K562 (cell line): ENCODE results near the gene TPGS1. TPM values are rescaled to one million over a fixed set of nuclear protein-coding genes. Genes with fewer than 3 reads are reported as not detected.

Experiments used
- CCNT2 ChIP-seq: IDR thresholded peaks from 2 replicates; pipeline ENCODE4 v1.6.1; 2011; ENCODE audit warnings: borderline replicate concordance, low read depth, mild to moderate bottlenecking, moderate library complexity, mixed read lengths, low read length; ENCODE audit not compliant: insufficient read length; ENCODE audit errors: extremely low read depth
- HDAC1 ChIP-seq, 2 experiments: fragments of 450-650 bp; IDR thresholded peaks; 2 replicates each; pipeline ENCODE4 v1.6.1; 2016 to 2017; ENCODE audit warnings: inconsistent platforms in 1 of 2, mild to moderate bottlenecking in 1 of 2, moderate library complexity in 1 of 2
- JUNB ChIP-seq: fragments of 450-650 bp; formaldehyde crosslinking; conservative IDR thresholded peaks from 2 replicates; pipeline ENCODE4 v1.4.0; 2020; ENCODE audit warnings: mild to moderate bottlenecking
- KLF10 ChIP-seq: fragments of 250-450 bp; sonication (Bioruptor Pico); IDR thresholded peaks from 2 replicates; pipeline ENCODE4 v1.6.1; 2021; ENCODE audit warnings: matching md5 sums
- PURB ChIP-seq: sonication (generic); formaldehyde crosslinking; IDR thresholded peaks from 2 replicates; pipeline ENCODE4 v1.9.0; 2021; ENCODE audit warnings: low read depth, mild to moderate bottlenecking, missing genetic modification reagents
- RBM14 ChIP-seq: fragments of 200-400 bp; formaldehyde crosslinking; IDR thresholded peaks from 2 replicates; pipeline ENCODE4 v1.6.1; 2018; ENCODE audit warnings: low read depth, mild to moderate bottlenecking, low read length, moderate library complexity, borderline replicate concordance; ENCODE audit not compliant: insufficient read depth
- RBM15 ChIP-seq: fragments of 200-400 bp; formaldehyde crosslinking; IDR thresholded peaks from 2 replicates; pipeline ENCODE4 v1.6.1; 2018; ENCODE audit warnings: mild to moderate bottlenecking, low read length, moderate library complexity; ENCODE audit not compliant: insufficient read depth
- SUPT5H ChIP-seq: fragments of 450-650 bp; IDR thresholded peaks from 2 replicates; pipeline ENCODE4 v1.6.1; 2016
- polyA plus RNA-seq, 8 experiments: library from polyadenylated mRNA; depleted of rRNA in 4 of 8; stranded (reverse) in 5 of 8; unstranded in 3 of 8; fragments of >200 nt; fragmentation: Nextera tagmentation in 2 of 8; fragmentation: Illumina TruSeq in 1 of 8; extraction: Ambion mirVana in 2 of 8; extraction: Trizol in 1 of 8; gene quantifications; 2 replicates each; pipeline versions ENCODE4 v1.2.1 to v1.2.3, GENCODE V29; 2011 to 2014; ENCODE audit warnings: inconsistent platforms in 1 of 8, missing spikeins in 1 of 8
- total RNA-seq, 7 experiments: library from RNA; depleted of rRNA in 6 of 7; stranded (reverse); fragments of >200 nt in 6 of 7; fragmentation: Illumina TruSeq in 2 of 7; extraction: Trizol in 2 of 7; gene quantifications; 2 replicates each; pipeline versions ENCODE4 v1.2.1 to v1.2.3, GENCODE V29; 2011 to 2021; ENCODE audit warnings: low replicate concordance in 1 of 7
- TF ChIP-seq, protein P1 (sequence below), 2 experiments: fragments of 450-650 bp; formaldehyde crosslinking in 1 of 2; IDR thresholded peaks; 2 replicates each; pipeline versions ENCODE4 v1.4.0 to v1.6.1; 2014 to 2020; ENCODE audit warnings: mild to moderate bottlenecking in 2 of 2, borderline replicate concordance in 1 of 2, low read depth in 1 of 2
- TF ChIP-seq, protein P2 (sequence below): IDR thresholded peaks from 2 replicates; pipeline ENCODE4 v1.6.1; 2014; ENCODE audit warnings: antibody characterized with exemption
- TF ChIP-seq, protein P3 (sequence below): fragments of 250-450 bp; sonication (Bioruptor Pico); IDR thresholded peaks from 2 replicates; pipeline ENCODE4 v1.8.0; 2022; ENCODE audit warnings: moderate library complexity, mild to moderate bottlenecking, inconsistent platforms
- TF ChIP-seq, protein P4 (sequence below): IDR thresholded peaks from 3 replicates; pipeline ENCODE4 v1.6.1; 2011; ENCODE audit warnings: borderline replicate concordance, mild to moderate bottlenecking; ENCODE audit not compliant: insufficient read length, insufficient read depth

TPGS1 gene
- total and polyA plus RNA-seq, 9 of the 15 experiments (the other 6 are each of a cell fraction or from before 2014, with no cell fraction given): 0.30 to 31.6 (median 1.2) TPM; not detected in 2

DNA sequence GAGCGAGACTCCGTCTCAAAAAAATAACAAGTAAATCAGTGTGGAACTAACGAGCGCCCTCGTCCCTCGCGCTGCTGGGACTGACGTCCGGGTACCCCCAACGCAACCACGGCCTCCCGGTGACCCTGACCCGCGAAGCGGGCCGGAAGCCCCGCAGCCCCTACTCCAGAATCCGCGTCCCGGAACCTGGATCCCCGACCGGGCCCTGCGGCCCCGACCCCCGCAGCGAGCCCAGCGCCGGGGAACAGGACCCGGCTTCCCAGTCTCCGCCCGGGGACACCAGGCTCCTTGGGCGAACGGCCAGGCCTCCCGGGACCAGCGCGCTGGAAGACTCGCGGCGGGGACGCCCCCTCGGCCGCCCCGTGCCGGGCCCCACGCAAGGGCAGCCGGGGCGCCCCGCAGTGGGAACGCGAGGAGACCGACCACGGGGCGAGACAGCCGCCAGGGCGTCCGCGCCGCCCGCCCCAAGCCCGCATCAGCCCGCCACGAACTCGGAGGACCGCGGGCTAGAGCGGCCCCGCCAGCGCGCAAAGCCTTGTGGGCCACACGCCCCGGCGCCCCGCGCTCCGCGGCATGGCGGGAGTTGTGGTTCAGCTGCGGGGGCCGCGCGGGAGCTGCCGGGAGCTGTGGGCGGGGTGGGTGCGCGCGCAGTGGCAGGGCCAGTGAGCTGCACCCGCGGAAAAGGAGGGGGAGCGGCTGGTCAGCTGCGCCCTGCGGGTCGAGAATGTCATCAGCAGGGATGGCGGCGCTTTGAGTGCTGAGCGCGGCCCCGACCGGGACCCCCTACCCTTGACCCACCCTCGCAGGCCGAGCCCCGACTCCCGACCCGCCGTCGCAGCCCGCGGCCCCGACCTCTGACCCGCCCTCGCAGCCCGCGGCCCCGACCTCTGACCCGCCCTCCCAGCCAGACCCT, 18.5 kb upstream of the TPGS1 start (continued):
- TF ChIP-seq, protein P1, sequence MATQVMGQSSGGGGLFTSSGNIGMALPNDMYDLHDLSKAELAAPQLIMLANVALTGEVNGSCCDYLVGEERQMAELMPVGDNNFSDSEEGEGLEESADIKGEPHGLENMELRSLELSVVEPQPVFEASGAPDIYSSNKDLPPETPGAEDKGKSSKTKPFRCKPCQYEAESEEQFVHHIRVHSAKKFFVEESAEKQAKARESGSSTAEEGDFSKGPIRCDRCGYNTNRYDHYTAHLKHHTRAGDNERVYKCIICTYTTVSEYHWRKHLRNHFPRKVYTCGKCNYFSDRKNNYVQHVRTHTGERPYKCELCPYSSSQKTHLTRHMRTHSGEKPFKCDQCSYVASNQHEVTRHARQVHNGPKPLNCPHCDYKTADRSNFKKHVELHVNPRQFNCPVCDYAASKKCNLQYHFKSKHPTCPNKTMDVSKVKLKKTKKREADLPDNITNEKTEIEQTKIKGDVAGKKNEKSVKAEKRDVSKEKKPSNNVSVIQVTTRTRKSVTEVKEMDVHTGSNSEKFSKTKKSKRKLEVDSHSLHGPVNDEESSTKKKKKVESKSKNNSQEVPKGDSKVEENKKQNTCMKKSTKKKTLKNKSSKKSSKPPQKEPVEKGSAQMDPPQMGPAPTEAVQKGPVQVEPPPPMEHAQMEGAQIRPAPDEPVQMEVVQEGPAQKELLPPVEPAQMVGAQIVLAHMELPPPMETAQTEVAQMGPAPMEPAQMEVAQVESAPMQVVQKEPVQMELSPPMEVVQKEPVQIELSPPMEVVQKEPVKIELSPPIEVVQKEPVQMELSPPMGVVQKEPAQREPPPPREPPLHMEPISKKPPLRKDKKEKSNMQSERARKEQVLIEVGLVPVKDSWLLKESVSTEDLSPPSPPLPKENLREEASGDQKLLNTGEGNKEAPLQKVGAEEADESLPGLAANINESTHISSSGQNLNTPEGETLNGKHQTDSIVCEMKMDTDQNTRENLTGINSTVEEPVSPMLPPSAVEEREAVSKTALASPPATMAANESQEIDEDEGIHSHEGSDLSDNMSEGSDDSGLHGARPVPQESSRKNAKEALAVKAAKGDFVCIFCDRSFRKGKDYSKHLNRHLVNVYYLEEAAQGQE (IDR thresholded peaks at IDR 0.05; ENCODE audit: borderline replicate concordance): no peak; the same call in 1 of the 2 replicates
- TF ChIP-seq, protein P1 (CRISPR knock-in tag; IDR thresholded peaks at IDR 0.05; ENCODE audit: low read depth): peak; percentile 79; the same call in 1 of the 2 replicates
- TF ChIP-seq RBM15: no peak
- TF ChIP-seq, protein P2, sequence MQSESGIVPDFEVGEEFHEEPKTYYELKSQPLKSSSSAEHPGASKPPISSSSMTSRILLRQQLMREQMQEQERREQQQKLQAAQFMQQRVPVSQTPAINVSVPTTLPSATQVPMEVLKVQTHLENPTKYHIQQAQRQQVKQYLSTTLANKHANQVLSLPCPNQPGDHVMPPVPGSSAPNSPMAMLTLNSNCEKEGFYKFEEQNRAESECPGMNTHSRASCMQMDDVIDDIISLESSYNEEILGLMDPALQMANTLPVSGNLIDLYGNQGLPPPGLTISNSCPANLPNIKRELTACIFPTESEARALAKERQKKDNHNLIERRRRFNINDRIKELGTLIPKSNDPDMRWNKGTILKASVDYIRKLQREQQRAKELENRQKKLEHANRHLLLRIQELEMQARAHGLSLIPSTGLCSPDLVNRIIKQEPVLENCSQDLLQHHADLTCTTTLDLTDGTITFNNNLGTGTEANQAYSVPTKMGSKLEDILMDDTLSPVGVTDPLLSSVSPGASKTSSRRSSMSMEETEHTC: 0 out of 2 replicates have a peak, but pooled peaks have one; percentile 43
- TF ChIP-seq RBM14: 0 out of 2 replicates have a peak, but pooled peaks have one; percentile 75
- TF ChIP-seq, protein P3, sequence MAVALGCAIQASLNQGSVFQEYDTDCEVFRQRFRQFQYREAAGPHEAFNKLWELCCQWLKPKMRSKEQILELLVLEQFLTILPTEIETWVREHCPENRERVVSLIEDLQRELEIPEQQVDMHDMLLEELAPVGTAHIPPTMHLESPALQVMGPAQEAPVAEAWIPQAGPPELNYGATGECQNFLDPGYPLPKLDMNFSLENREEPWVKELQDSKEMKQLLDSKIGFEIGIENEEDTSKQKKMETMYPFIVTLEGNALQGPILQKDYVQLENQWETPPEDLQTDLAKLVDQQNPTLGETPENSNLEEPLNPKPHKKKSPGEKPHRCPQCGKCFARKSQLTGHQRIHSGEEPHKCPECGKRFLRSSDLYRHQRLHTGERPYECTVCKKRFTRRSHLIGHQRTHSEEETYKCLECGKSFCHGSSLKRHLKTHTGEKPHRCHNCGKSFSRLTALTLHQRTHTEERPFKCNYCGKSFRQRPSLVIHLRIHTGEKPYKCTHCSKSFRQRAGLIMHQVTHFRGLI (CRISPR knock-in tag): no peak
- TF ChIP-seq, protein P4, sequence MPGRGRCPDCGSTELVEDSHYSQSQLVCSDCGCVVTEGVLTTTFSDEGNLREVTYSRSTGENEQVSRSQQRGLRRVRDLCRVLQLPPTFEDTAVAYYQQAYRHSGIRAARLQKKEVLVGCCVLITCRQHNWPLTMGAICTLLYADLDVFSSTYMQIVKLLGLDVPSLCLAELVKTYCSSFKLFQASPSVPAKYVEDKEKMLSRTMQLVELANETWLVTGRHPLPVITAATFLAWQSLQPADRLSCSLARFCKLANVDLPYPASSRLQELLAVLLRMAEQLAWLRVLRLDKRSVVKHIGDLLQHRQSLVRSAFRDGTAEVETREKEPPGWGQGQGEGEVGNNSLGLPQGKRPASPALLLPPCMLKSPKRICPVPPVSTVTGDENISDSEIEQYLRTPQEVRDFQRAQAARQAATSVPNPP: no peak
- no peak for TF ChIP-seq KLF10 (CRISPR knock-in tag)
- TF ChIP-seq CCNT2: peak; percentile 88
- TF ChIP-seq JUNB (CRISPR knock-in tag): no peak
- TF ChIP-seq PURB (CRISPR knock-in tag): no peak
- no peak for TF ChIP-seq HDAC1 (IDR thresholded peaks at IDR 0.05)
- TF ChIP-seq SUPT5H: peak; percentile 32; the same call in 1 of the 2 replicates
